PFSK-1 (cell line): ENCODE data around the gene SH3PXD2A.

Experiments used
- POLR2AphosphoS5 ChIP-seq: IDR thresholded peaks from 2 replicates; pipeline ENCODE4 v1.6.1; 2012; ENCODE audit warnings: low read depth, mild to moderate bottlenecking, control low read depth, low read length, moderate library complexity
- REST ChIP-seq, 2 experiments: IDR thresholded peaks; 2 replicates each; pipeline versions ENCODE4 v1.6.1 to v1.8.0; 2011 to 2012; ENCODE audit warnings: low read depth in 2 of 2, low read length in 2 of 2, control low read depth in 1 of 2, inconsistent platforms in 1 of 2, mild to moderate bottlenecking in 1 of 2, moderate library complexity in 1 of 2; ENCODE audit not compliant: insufficient read depth in 1 of 2
- SIN3A ChIP-seq: IDR thresholded peaks from 2 replicates; pipeline ENCODE4 v1.6.1; 2012; ENCODE audit warnings: mild to moderate bottlenecking, low read length, moderate library complexity, borderline replicate concordance; ENCODE audit not compliant: insufficient read depth

GRCh38 chr10:103643381-103643780 lies 212.0 kb downstream of the SH3PXD2A start:
- TF ChIP-seq POLR2AphosphoS5 (no peak), REST (IDR thresholded peaks at IDR 0.05; ENCODE audit: insufficient read depth in 1 of 2, low read depth in 2 of 2, low read length in 2 of 2) (no peak), SIN3A (no peak)
